Mesenchymal stem cell (in vitro differentiated cells and primary cell): Measurements from ENCODE around the gene TCF7. TPM values are rescaled to one million over a fixed set of nuclear protein-coding genes. Genes with fewer than 3 reads are reported as not detected.

Experiments
- DNase-seq: peaks from one replicate; pipeline ENCODE4 v3.0.0-alpha.2; 2013
- H2AFZ ChIP-seq: one replicate; pipeline ENCODE4 v1.6.1; 2013; ENCODE audit warnings: low read depth, mild to moderate bottlenecking, control low read depth, inconsistent platforms, low read length, moderate library complexity
- H2AK5ac ChIP-seq: 2 replicates; pipeline ENCODE4 v1.6.1; 2013; ENCODE audit warnings: low read length, moderate library complexity, mild to moderate bottlenecking, inconsistent platforms; ENCODE audit not compliant: severe bottlenecking
- H2BK120ac ChIP-seq: one replicate; pipeline ENCODE4 v1.6.1; 2013; ENCODE audit warnings: low read depth, mild to moderate bottlenecking, inconsistent platforms, low read length, moderate library complexity
- H2BK12ac ChIP-seq, 2 experiments: one replicate each; pipeline ENCODE4 v1.6.1; 2013; ENCODE audit warnings: inconsistent platforms in 2 of 2, low read length in 2 of 2, mild to moderate bottlenecking in 2 of 2, moderate library complexity in 2 of 2, control low read depth in 1 of 2
- H2BK15ac ChIP-seq: one replicate; pipeline ENCODE4 v1.6.1; 2013; ENCODE audit warnings: mild to moderate bottlenecking, low read depth, inconsistent platforms; ENCODE audit not compliant: poor library complexity, severe bottlenecking
- H2BK5ac ChIP-seq: 2 replicates; pipeline ENCODE4 v1.6.1; 2013; ENCODE audit warnings: low read depth, mild to moderate bottlenecking, low read length, control low read depth, inconsistent platforms; ENCODE audit not compliant: poor library complexity, severe bottlenecking
- H3K14ac ChIP-seq, 2 experiments: one replicate each; pipeline ENCODE4 v1.6.1; 2013; ENCODE audit warnings: inconsistent platforms in 2 of 2, low read length in 2 of 2, control low read depth in 1 of 2, mild to moderate bottlenecking in 1 of 2, moderate library complexity in 1 of 2
- H3K18ac ChIP-seq, 2 experiments: one replicate each; pipeline ENCODE4 v1.6.1; 2013; ENCODE audit warnings: inconsistent platforms in 2 of 2, low read length in 2 of 2, control low read depth in 1 of 2, low read depth in 1 of 2, mild to moderate bottlenecking in 1 of 2
- H3K23ac ChIP-seq, 2 experiments: one replicate each; pipeline ENCODE4 v1.6.1; 2013; ENCODE audit warnings: inconsistent platforms in 2 of 2, low read length in 2 of 2, mild to moderate bottlenecking in 2 of 2, moderate library complexity in 2 of 2, control low read depth in 1 of 2
- H3K27ac ChIP-seq: 2 replicates; pipeline ENCODE4 v1.5.1; 2013; ENCODE audit warnings: mild to moderate bottlenecking, moderate library complexity, low read length, control low read depth, inconsistent platforms; ENCODE audit not compliant: poor library complexity, severe bottlenecking
- H3K27me3 ChIP-seq, 2 experiments: 2 replicates each; pipeline versions ENCODE4 v1.6.1 to v1.7.0; 2013; ENCODE audit warnings: low read length in 2 of 2, mild to moderate bottlenecking in 2 of 2, moderate library complexity in 2 of 2, control low read depth in 1 of 2, inconsistent platforms in 1 of 2; ENCODE audit not compliant: control insufficient read depth in 1 of 2, insufficient read depth in 1 of 2
- H3K36me3 ChIP-seq, 2 experiments: 2 replicates each; pipeline versions ENCODE4 v1.6.1 to v1.7.0; 2013; ENCODE audit warnings: low read length in 2 of 2, control low read depth in 1 of 2, inconsistent platforms in 1 of 2, low read depth in 1 of 2, mild to moderate bottlenecking in 1 of 2; ENCODE audit not compliant: insufficient read depth in 2 of 2, control insufficient read depth in 1 of 2
- H3K4ac ChIP-seq, 2 experiments: one replicate each; pipeline ENCODE4 v1.6.1; 2013; ENCODE audit warnings: inconsistent platforms in 2 of 2, low read length in 2 of 2, mild to moderate bottlenecking in 2 of 2, moderate library complexity in 2 of 2, control low read depth in 1 of 2, low read depth in 1 of 2
- H3K4me1 ChIP-seq: 2 replicates; pipeline ENCODE4 v1.6.1; 2013; ENCODE audit warnings: low read depth, low read length, control low read depth; ENCODE audit not compliant: control insufficient read depth, insufficient read depth
- H3K4me2 ChIP-seq: 2 replicates; pipeline ENCODE4 v1.6.1; 2013; ENCODE audit warnings: low read length, mild to moderate bottlenecking, inconsistent platforms; ENCODE audit not compliant: poor library complexity, severe bottlenecking
- H3K4me3 ChIP-seq, 2 experiments: 2 replicates each; pipeline versions ENCODE4 v1.5.1 to v1.7.0; 2013; ENCODE audit warnings: low read length in 2 of 2, mild to moderate bottlenecking in 2 of 2, control low read depth in 1 of 2, low read depth in 1 of 2; ENCODE audit not compliant: insufficient read depth in 1 of 2
- H3K79me1 ChIP-seq: replicated peaks from 2 replicates; pipeline ENCODE4 v1.6.1; 2013; ENCODE audit warnings: mild to moderate bottlenecking, control low read depth, low read length, inconsistent platforms; ENCODE audit not compliant: poor library complexity, severe bottlenecking
- H3K9ac ChIP-seq: 2 replicates; pipeline ENCODE4 v1.7.0; 2013; ENCODE audit warnings: mild to moderate bottlenecking, low read length, moderate library complexity
- H3K9me3 ChIP-seq: 2 replicates; pipeline ENCODE4 v1.7.0; 2013; ENCODE audit warnings: mild to moderate bottlenecking, low read length; ENCODE audit not compliant: control insufficient read depth
- H4K8ac ChIP-seq: one replicate; pipeline ENCODE4 v1.6.1; 2013; ENCODE audit warnings: inconsistent platforms, mild to moderate bottlenecking, low read length, moderate library complexity
- H4K91ac ChIP-seq: one replicate; pipeline ENCODE4 v1.6.1; 2013; ENCODE audit warnings: mild to moderate bottlenecking, low read length, inconsistent platforms
- WGBS: methylation state at CpG from one replicate; pipeline ENCODE4 v1.1.7; 2013; ENCODE audit warnings: mixed read lengths; 5-methylcytosine and 5-hydroxymethylcytosine counted together
- polyA plus RNA-seq, 2 experiments: library from polyadenylated mRNA; stranded (reverse); fragments of 200-250 nt; gene quantifications; one replicate each; pipeline ENCODE4 v1.2.3, GENCODE V29; 2013

The TCF7 gene
- polyA plus RNA-seq (2013, experiment 1 of 2): 1.4 TPM
- polyA plus RNA-seq (2013, experiment 2 of 2): 1.4 TPM

- Histone ChIP-seq H3K18ac (peak within 1 kb of the TSS; percentile 48 to 61), H3K27me3 (peaks cover 0 to 31% of the 10 kb centered on the region in 2 experiments), H2AFZ (peak within 1 kb of the TSS; percentile 30), H3K14ac (peak within 1 kb of the TSS in 1 of 2 experiments; percentile 81), H3K27ac (no peak within 1 kb of the TSS), H3K36me3 (peaks cover 0 to 28% of the 10 kb centered on the region in 2 experiments), H3K4me1 (peaks cover 15% of the 10 kb centered on the region), H4K8ac (peak within 1 kb of the TSS; percentile 16), H3K79me1 (no peaks in the 10 kb centered on the region), H3K23ac (peak within 1 kb of the TSS in 1 of 2 experiments; percentile 46), H4K91ac (no peak within 1 kb of the TSS), H3K4ac (peak within 1 kb of the TSS in 1 of 2 experiments; percentile 14), H3K9me3 (no peaks in the 10 kb centered on the region), H3K9ac (peak within 1 kb of the TSS; percentile 89), H2BK12ac (peak within 1 kb of the TSS in 1 of 2 experiments; percentile 45), H2BK120ac (no peak within 1 kb of the TSS), H3K4me2 (peak within 1 kb of the TSS; percentile 95), H2BK5ac (peak within 1 kb of the TSS; percentile 37), H3K4me3 (peak within 1 kb of the TSS; percentile 63 to 84), H2BK15ac (peak within 1 kb of the TSS; percentile 35), H2AK5ac (no peak within 1 kb of the TSS)
- peak; percentile 78 for DNase-seq
- 13% methylated on average over 41 of the region's 90 CpGs for WGBS
These were observed at the start of gene TCF7 for GRCh38 chr5:134113902-134114875. Gene TCF7 (plus strand): TSS chr5:134114681. CDS start chr5:134114907, 226 bp downstream.

GRCh38 chr5:134069553-134069952 lies 44.9 kb upstream of the TCF7 start:
- Histone ChIP-seq H4K8ac (no peak overlapping the region), H2BK120ac (no peak overlapping the region), H3K4me1 (peaks cover 6% of the 10 kb centered on the region), H2BK15ac (no peak overlapping the region), H2AK5ac (no peak overlapping the region), H3K4me3 (no peak overlapping the region), H3K18ac (no peak overlapping the region), H4K91ac (no peak overlapping the region), H3K4me2 (no peak overlapping the region), H2BK5ac (no peak overlapping the region), H3K9ac (no peak overlapping the region), H3K9me3 (no peaks in the 10 kb centered on the region), H3K14ac (no peak overlapping the region), H2BK12ac (no peak overlapping the region), H3K27ac (no peak overlapping the region), H3K79me1 (no peaks in the 10 kb centered on the region), H3K27me3 (peaks cover 14 to 33% of the 10 kb centered on the region in 2 experiments), H2AFZ (no peak overlapping the region), H3K4ac (no peak overlapping the region), H3K23ac (no peak overlapping the region), H3K36me3 (no peaks in the 10 kb centered on the region)
- WGBS: 87% methylated on average over 6 of the region's 6 CpGs
- no peak for DNase-seq

- Histone ChIP-seq H4K91ac (no peak overlapping the region), H3K4me3 (peak overlapping the region; percentile 38 to 78), H2AFZ (no peak overlapping the region), H3K4ac (no peak overlapping the region), H3K23ac (peak overlapping the region in 1 of 2 experiments; percentile 27), H2BK120ac (no peak overlapping the region), H3K27ac (no peak overlapping the region), H3K36me3 (no peaks in the 10 kb centered on the region), H3K9ac (peak overlapping the region; percentile 79), H4K8ac (no peak overlapping the region), H2BK5ac (no peak overlapping the region), H3K14ac (peak overlapping the region in 1 of 2 experiments; percentile 74), H3K79me1 (no peaks in the 10 kb centered on the region), H3K4me1 (peaks cover 6% of the 10 kb centered on the region), H3K18ac (no peak overlapping the region), H2BK15ac (no peak overlapping the region), H3K4me2 (peak overlapping the region; percentile 58), H3K9me3 (no peaks in the 10 kb centered on the region), H2BK12ac (no peak overlapping the region), H3K27me3 (peaks cover 14 to 33% of the 10 kb centered on the region in 2 experiments), H2AK5ac (no peak overlapping the region)
- peak; percentile 15 for DNase-seq
- 16% methylated on average over 28 of the region's 46 CpGs for WGBS
These were observed 43.5 kb upstream of the TCF7 start for GRCh38 chr5:134070725-134071613.
